HG02763 (cell line): ENCODE results near the gene HIVEP3.

Source experiments
- ATAC-seq: cut with Tn5 transposase; IDR thresholded peaks from one replicate; pipeline ENCODE4 v1.9.1; 2021; ENCODE audit warnings: mild to moderate bottlenecking, moderate library complexity; ENCODE audit not compliant: unreplicated experiment

Gene HIVEP3

DNA sequence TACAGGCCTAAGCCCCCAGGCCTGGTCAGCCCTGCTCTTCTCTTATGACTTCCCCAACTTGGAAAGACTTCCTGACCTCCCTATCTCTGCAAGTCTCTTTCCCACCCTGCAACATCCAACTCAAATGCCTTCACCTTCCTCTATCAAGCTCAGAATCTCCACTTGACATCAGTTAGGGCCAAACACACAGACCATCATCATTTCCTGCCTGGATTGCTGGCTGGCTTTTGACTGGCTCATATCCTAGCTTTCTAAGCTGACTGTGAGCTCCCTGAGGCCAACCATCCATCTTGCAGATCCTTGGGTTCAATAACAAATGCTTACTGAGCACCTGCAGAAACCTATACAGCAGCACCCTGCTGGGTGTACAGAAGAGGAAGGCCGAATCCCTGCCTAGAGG lies 296.9 kb downstream of the HIVEP3 start:
- ATAC-seq: no peak

GRCh38 chr1:41621256-41621655 lies 297.5 kb downstream of the HIVEP3 start:
- ATAC-seq: no peak

- ATAC-seq: no peak
Measured at GRCh38 chr1:41620365-41621169, 298.2 kb downstream of the HIVEP3 start.

DNA sequence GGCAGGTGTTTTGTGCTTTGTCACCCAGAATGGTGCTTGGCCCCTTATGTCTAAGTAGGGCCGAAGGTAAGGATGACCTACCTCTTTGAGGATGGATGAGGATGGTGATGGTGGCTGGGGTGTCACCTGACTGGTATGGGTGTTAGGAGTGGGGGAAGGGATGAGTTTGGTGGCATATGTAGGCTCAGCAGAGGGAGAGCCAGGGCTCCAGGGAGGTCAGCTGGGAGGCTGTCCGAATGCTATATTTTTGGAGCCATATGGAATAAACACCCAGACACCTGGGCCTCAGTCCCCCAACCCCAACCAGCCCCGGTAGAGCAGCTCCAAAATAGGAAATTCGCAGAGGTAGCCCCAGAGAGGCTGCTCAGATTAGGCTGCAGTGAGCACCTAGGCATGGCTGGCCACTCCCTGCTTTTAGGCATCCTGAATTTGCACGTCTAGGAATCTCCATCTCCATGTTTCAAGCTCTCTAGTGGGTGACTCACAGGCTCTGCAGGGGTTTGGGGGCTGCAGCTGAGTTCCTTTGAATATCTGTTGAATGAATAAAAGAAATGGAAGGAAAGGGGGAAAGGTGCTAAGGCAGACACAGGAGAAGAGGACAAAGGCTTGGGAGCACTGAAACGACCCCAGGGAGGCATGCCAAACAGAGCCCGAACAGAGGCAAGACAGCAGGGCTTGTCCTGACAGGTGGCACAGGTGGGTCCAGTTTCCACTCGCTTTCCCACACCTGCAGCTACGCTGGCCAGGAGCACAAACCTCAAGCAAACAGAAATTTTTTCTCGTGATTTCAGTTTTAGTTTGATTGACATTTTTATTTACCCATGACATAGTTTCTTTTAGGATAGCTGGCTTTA lies 299.0 kb downstream of the HIVEP3 start:
- no peak for ATAC-seq

GRCh38 chr1:41618871-41619270 lies 299.9 kb downstream of the HIVEP3 start:
- ATAC-seq: no peak

- ATAC-seq: no peak
Measured at GRCh38 chr1:41618066-41618825, 300.5 kb downstream of the HIVEP3 start.

- ATAC-seq: no peak
Measured at GRCh38 chr1:41617336-41617735, 301.4 kb downstream of the HIVEP3 start.

- no peak for ATAC-seq
Measured at GRCh38 chr1:41616563-41616962, 302.2 kb downstream of the HIVEP3 start.

DNA sequence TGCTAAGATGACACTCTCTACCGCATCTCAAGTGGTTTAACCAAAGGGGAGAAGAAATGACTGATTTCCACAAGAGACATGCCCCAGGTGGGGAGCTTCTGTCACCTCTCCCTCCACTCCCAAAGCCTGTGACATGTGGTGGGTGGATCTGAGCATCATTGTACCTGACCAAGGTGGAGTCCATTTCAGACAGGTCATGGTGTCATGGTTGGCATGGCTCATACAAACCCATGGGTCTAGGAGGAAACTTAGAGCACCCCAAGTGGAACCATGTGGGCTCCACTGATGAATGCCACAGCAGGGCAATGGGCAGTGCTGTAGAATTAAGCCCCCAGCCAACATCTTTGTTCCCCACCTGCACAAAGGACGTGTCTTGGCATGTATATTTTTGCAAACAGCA lies 302.7 kb downstream of the HIVEP3 start:
- ATAC-seq: no peak

GRCh38 chr1:41615316-41615715 lies 303.4 kb downstream of the HIVEP3 start:
- no peak for ATAC-seq

GRCh38 chr1:41614818-41615217 lies 303.9 kb downstream of the HIVEP3 start:
- no peak for ATAC-seq

- no peak for ATAC-seq
Measured at GRCh38 chr1:41613689-41614574, 304.8 kb downstream of the HIVEP3 start.

DNA sequence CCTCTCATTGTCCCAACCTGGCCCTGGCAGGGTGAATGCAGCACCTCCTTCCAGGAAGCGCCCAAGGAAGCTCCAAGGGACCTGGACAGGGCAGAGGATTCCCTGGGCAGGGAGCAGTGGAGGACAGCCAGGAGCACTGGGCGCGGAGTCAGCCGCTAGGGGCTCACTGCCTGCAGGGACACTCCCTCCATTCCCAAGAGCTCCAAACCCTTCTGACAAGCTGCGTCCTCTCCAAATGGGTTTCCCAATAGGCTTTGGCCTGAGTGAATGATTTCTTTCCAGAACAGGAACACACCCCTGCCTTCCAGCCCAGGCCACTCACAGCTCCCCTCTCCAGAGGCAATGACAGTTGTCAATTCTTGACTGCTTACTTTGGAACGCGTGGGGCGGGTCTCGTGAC lies 305.8 kb downstream of the HIVEP3 start:
- ATAC-seq: no peak

DNA sequence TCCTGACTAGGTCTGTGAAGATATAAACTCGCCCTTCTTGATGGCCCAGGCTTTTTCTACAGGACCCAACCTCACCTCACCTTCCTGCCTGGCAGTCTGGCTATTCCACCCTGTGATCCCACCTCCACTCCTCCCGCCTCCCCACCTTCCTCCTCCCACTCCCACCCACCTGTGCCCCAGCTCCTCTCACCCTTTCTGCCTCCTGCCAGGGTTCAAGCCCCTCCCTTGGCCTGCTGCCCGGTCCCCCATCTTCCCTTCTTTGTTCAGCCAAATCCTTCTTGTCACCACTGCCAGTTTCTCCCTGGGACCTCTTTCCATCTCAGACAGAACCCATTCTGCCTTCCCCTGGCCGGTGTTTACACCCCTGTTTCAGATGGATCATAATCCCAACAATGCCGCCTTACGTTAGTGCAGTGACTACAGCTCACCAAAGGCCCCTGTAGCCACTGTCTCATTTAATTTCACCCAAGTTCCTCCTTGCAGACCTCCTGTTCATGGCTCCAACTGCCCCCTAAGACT lies 306.7 kb downstream of the HIVEP3 start:
- no peak for ATAC-seq

DNA sequence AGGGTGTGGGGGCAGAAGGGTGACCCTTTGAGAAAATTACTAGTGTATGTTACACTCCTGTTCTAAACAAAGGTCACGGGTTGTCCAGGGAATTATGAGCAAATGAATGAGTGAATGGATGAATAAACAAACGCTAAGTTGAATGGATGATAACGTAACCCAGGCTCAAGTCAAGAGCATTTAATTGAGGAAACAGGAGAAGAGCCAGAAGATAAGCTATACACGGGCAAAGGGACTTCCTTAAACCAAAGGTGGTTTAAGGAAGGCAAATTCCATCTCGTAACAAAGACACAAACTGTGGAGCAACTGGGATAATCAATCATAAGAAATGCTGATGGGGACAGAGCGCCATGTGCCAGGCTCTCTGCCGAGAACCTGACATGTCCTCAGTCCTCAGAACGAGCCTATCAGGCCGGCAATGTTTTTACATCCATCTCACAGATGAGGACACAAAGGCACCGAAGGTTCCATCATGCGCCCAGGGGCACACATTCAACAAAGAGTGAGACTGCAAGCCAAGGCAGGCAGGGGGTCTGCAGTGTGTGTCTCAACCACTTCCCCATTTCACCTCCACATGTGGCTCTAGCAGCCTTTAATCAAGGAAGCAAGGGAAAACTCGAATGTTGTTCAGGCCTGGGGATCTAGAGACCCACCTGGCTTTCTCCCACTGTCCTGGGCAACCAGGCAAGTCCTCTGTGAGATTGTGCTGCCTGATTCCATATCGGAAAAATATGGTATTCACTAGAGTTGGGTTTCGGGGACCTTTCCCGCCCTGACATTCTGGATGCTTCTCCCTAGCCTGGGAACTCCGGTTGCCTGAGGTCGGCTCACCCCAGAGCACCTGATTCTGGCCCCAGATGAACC lies 307.4 kb downstream of the HIVEP3 start:
- ATAC-seq: no peak

GRCh38 chr1:41610361-41610760 lies 308.4 kb downstream of the HIVEP3 start:
- no peak for ATAC-seq

DNA sequence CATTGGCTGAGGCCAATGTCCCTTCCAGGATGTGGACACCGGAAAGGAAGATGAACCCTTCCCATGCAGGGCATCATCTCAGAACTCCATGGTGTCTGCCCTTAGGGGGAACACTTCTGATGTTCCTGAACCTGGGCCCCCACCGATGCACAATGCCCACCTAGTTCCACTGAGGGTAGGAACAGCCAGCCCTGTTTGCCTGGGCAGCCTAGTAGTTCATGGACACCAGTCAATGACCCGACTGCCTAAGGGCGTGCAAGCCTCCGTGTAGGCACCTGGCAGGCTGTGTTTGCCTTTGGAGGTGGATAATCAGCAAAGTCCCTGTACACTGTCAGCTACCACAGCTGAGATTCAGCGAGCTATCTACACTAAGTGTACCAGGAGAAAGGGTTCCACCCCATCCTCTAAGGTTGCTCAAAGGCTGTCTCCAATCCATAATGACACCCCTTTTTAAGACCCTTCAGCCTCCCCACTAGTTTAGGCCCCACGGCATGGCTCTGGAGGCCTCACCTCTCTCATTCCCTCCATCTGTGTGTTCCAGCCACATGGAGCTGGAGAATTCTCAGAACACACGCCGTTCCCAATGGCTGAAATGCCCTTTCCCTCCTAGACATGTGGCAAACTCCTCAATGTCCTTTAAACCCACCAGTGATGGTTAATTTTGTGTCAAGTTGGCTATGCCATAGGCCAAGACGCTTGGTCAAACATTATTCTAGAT lies 309.4 kb downstream of the HIVEP3 start:
- ATAC-seq: no peak

- no peak for ATAC-seq
Measured at GRCh38 chr1:41608211-41608610, 310.5 kb downstream of the HIVEP3 start.

GRCh38 chr1:41607808-41608207 lies 310.9 kb downstream of the HIVEP3 start:
- ATAC-seq: no peak
